Measurements from ENCODE around the gene SLC6A18.

The SLC6A18 gene

DNA sequence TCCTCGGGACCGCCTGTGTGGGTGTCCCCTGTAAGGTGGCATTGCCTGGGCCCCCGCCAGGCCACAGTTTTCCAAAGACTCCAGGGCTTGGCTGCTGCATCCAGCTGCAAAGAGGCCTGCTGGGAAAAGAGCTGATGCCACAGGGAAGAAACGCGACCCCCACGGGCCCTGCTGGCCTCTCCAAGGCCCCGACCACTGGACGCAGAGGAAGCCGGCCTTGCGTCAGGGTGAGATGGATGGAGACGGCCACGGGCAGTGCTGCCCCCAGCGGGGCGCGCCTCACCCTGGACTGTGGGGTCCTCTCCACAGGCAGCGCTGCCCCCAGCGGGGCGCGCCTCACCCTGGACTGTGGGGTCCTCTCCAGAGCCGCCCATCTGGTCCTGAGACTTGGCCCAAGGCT is 45.1 kb upstream of the SLC6A18 start:
- TF ChIP-seq, protein P1, sequence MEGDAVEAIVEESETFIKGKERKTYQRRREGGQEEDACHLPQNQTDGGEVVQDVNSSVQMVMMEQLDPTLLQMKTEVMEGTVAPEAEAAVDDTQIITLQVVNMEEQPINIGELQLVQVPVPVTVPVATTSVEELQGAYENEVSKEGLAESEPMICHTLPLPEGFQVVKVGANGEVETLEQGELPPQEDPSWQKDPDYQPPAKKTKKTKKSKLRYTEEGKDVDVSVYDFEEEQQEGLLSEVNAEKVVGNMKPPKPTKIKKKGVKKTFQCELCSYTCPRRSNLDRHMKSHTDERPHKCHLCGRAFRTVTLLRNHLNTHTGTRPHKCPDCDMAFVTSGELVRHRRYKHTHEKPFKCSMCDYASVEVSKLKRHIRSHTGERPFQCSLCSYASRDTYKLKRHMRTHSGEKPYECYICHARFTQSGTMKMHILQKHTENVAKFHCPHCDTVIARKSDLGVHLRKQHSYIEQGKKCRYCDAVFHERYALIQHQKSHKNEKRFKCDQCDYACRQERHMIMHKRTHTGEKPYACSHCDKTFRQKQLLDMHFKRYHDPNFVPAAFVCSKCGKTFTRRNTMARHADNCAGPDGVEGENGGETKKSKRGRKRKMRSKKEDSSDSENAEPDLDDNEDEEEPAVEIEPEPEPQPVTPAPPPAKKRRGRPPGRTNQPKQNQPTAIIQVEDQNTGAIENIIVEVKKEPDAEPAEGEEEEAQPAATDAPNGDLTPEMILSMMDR (IDR thresholded peaks at IDR 0.05; ENCODE audit: low read depth, low read length) = no peak
- no peak overlapping the region for H3K4me3 ChIP-seq (ENCODE audit: low read depth, low read length)
- no peak for DNase-seq (ENCODE audit: low read depth, low spot score)
- in situ Hi-C loops (cut with HindIII; ENCODE audit: low sequenced_read_pairs) = no loop called here

DNA sequence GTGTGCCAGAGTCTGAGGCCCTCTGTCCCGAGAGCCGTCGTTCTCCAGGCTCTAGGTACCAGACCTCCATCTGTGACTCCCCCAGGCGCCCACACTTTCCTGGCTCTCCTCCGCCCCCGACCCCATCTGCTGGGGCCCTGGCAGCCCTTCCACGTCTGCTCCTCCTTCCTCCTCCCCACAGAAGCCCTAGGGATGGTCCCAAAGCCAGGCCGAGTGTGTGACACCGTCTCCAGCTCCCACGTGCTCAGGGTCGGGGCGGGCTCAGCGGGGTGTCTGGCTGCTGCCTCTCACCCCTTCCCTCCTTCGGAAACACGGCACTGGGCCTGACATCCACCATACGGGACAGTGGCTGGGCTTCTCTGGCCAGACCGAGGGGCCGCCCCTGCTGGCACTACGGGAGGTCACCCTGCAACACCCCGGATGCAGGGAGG is 44.3 kb upstream of the SLC6A18 start:
- DNase-seq (ENCODE audit: low read depth, low spot score) = no peak
- in situ Hi-C loops (cut with HindIII; ENCODE audit: low sequenced_read_pairs) = no loop called here
- TF ChIP-seq, protein P1 (IDR thresholded peaks at IDR 0.05; ENCODE audit: low read depth, low read length) = no peak
- H3K4me3 ChIP-seq (ENCODE audit: low read depth, low read length) = no peak overlapping the region

DNA sequence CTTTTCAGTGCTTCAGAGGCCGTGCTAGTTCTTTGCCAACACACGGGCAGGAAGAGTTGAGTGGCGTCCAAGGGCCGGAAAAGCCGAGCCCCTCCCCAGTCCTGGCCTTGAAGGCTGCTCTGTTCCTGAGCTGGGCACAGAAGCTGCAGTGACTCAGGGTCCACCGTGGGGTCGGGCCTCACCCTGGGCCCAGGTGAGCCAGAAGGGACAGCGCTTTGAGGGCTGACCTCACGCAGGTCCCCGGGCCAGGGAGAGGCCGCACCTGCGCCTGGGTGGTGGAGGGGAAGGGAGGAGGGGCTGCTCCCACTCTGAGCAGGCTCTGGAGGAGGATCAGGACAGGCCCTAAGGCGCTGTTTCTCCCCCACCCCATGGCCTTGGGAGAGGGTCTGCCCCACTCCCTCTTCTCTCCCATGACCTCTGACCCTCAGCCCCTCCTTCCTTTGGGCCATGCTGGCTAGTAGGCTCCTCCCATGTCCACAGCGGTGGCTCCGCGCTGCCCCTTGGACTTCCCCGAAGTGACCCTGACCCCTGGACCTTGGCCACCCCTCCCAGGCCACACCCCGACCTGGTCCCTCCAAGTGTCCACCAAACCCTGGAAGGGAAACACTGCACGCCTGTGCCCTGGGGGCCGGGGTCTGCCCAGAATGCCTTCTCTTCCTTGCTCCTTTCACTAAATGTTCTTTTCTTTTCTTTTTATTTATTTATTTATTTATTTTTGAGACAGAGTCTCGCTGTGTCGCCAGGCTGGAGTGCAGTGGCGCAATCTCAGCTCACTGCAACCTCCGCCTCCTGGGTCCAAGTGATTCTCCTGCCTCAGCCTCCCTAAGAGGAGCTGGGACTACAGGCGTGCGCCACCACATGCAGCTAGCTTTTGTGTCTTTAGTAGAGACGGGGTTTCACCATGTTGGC is 43.5 kb upstream of the SLC6A18 start:
- no peak overlapping the region for H3K4me3 ChIP-seq (ENCODE audit: low read depth, low read length)
- no peak for DNase-seq (ENCODE audit: low read depth, low spot score)
- in situ Hi-C loops (cut with HindIII; ENCODE audit: low sequenced_read_pairs) = no loop called here
- TF ChIP-seq, protein P1 (IDR thresholded peaks at IDR 0.05; ENCODE audit: low read depth, low read length) = no peak

DNA sequence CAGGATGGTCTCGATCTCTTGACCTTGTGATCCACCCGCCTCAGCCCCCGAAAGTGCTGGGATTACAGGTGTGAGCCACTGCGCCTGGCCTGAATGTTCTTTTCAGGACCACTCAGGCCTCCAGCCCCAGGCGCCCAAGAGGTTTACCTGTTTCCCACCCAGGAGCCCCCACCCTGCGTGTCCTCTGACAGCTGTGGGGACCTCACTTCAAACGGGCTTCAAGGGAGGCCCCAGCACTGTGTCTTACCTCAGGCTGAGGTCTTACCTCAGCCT is 42.9 kb upstream of the SLC6A18 start:
- H3K4me3 ChIP-seq (ENCODE audit: low read depth, low read length) = no peak overlapping the region
- in situ Hi-C loops (cut with HindIII; ENCODE audit: low sequenced_read_pairs) = no loop called here
- DNase-seq (ENCODE audit: low read depth, low spot score) = no peak
- TF ChIP-seq, protein P1 (IDR thresholded peaks at IDR 0.05; ENCODE audit: low read depth, low read length) = no peak

DNA sequence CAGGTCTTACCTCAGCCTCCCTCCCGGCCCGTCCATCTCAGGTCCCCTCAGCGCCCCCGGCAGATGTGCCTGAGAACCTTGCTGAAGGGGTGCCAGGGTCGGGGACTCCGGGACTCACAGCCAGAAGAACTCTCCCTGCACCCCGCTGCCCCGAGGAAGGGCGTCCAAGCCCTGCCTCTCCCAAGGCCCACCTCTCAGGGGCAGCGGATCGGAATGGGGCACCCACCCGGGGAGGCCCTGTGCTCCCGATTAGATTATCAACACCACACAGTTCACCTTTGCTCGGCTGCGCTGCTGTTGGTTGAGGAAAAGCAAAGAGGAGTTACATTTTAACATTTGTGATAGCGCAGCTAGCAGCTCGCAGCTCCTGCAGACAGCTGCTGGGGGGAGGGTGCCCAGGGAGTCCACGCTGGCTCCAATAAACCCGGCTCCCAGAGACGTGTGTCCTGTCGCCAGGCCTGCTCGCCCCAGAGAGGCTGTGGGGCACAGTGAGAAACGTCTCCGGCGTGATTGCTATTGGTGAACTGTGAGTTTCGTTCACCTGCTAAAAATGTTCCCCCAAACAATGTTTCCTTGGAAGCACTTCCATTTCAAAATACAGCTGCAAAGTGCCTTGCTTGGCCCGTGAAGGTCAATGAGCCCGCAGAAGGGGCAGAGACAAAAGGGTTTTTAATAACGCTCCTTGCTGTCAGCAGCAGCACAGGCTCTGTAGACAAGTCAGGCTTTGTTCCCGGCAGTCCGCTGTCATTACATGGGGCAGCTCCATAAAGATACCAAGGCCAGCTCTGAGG is 42.4 kb upstream of the SLC6A18 start:
- in situ Hi-C loops (cut with HindIII; ENCODE audit: low sequenced_read_pairs) = no loop called here
- no peak for DNase-seq (ENCODE audit: low read depth, low spot score)
- no peak overlapping the region for H3K4me3 ChIP-seq (ENCODE audit: low read depth, low read length)
- TF ChIP-seq, protein P1 (IDR thresholded peaks at IDR 0.05; ENCODE audit: low read depth, low read length) = no peak

DNA sequence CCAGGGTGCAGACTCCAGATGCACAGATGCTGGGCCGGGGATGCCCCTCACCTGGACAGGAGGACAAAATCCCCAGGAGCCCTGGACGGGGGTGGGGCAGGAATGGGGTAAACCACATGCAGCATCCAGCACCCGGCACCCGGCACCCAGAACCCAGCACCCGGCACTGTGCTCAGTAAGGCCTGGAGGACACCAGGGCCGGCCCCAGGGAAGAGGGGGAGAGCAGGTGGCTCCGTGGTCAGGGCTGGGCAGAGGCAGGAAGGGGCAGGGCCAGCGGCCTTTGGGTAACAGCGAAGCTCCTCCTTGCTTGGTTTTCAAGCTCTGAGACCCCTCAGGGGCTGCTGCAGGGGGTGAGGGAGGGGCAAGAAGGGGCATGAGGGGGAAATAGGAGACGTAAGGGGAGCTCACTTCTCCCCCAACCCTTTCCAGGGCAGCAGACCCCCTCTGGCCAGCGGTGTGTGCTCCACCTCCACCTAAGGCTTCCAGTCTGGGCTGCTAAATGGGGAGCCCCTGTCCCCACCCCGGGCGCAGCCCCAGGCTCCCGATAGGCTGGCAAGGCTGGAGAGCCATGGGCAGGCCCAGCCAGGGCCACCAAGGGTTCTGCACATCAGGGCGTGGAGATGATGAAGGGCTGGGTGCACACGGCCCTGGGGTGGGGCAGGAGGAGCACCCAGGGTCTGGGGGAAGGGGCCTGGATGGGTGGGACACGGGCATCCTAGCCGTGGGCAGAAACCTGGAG is 41.6 kb upstream of the SLC6A18 start:
- in situ Hi-C loops (cut with HindIII; ENCODE audit: low sequenced_read_pairs) = no loop called here
- no peak overlapping the region for H3K4me3 ChIP-seq (ENCODE audit: low read depth, low read length)
- TF ChIP-seq, protein P1 (IDR thresholded peaks at IDR 0.05; ENCODE audit: low read depth, low read length) = no peak

More for the DNA sequence above, 41.6 kb upstream of the SLC6A18 start:
- no peak for DNase-seq (ENCODE audit: low read depth, low spot score)

Data from astrocyte of the spinal cord (primary cell).